Smooth muscle cell of the brain vasculature (primary cell): Measurements from ENCODE around the gene CPLX1.

Experiments
- DNase-seq: peaks from one replicate; pipeline ENCODE4 v3.0.0-alpha.2; 2012; ENCODE audit warnings: low read depth, low spot score

Gene CPLX1

DNA sequence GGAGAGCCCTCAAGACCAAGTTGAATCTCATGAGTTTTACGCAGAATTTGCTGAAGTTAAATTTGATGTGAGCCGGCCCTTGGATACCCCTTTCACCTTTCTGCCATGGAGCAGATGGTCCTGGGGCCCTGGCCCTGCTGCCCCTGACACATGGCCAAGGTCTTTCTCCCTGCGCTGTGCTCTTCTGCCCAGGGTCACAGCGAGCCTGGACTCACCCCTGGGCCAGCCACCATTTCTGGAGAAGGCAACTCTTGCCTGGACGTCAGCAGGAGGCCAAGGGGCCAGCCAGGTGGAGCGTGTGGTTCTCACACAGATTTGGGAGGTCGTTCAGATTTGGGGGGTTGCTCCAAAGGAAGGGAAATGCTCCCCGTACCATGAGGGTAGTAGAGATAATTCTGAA is 90.3 kb downstream of the CPLX1 start:
- DNase-seq = no peak
